Epithelial cell of prostate (primary cell): ENCODE measurements around the gene DENND4C.
"Not testable (repeated sequence)": the region's sequence is repeated elsewhere in the genome, so short reads cannot be mapped to it uniquely, and the experiment has no call there.

ENCODE experiments used
- DNase-seq: peaks from one replicate; pipeline ENCODE4 v3.0.0-alpha.2; 2011; ENCODE audit warnings: low read depth, low spot score
- H3K27ac ChIP-seq: fragments of 450-650 bp; 2 replicates; pipeline ENCODE4 v1.5.1; 2017; ENCODE audit warnings: mild to moderate bottlenecking

DENND4C gene

DNA sequence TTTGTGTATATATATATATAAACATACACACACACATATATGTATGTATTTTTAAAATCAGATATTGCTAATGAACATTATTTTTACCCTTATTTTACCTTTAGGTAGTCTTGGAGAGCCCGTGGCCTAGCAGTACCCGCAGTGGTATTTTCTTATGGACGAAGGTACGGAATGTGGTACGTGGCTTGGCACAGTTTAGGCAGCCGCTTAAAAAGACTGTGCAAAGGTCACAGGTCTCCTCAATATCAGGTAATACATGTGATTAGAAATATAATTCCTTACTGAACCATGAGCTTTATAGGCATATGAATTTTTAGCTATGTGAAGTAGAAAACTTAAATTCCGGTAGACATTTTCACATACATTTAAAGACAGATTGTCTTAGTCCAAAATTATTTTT, 105.7 kb downstream of the DENND4C start:
- H3K27ac ChIP-seq: no peak overlapping the region
- no peak for DNase-seq

DNA sequence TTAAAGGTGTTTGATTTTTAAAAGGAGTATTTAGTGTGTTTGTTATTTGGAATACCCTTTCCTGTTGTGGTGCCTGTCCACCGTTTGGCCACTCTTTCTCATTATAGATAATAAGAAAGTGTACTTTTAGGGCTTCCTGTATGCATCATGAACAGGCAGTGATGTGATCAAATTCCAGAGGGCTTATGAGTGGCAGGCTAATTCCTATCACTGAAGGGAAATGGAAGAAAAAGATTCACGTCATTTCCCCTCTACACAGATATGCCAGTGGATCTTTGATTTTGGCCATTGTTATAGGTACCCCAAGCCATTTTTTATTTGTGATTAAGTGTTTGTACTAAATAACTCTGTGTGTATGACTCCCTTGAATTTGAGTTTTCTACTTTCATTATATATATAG, 112.5 kb downstream of the DENND4C start:
- DNase-seq: no peak
- H3K27ac ChIP-seq: no peak overlapping the region

DNA sequence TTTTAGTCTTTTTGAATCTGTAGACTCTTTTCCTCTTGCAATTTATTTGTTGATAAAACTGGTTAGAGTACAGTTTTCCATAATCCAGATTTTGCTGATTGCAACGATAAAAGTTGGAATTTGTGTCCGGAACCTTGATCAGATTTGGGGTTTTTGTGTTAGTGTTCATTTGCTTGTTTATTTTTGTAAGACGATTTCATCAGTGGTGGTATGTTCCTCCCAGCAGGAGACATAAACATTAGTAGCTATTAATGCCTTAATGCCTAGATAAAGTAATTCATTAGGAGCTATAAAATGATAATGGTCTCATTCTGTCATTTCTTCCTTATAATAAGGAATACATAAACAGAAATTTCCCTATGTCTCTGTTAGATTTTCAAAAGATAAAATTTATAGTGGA, 128.2 kb downstream of the DENND4C start:
- DNase-seq: no peak
- H3K27ac ChIP-seq: no peak overlapping the region

DNA sequence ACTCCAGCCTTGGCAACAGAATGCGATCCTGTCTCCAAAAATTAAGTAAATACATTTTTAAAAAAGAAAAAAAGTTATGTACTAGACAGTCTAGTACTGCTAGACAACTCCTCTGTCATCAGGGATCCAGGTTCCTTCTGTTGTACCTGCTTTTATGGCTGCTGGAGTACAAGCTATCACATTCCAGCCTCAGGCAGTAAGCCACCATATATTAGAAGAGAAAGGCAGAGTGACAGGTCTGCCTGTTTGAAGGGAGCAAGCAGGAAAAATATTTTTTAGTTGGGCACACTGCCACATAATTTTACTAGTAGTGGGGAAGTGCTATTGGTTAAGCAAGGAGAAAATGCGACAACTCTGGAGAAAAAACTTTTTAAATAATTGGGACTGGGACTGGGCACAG, 138.6 kb downstream of the DENND4C start:
- H3K27ac ChIP-seq: no peak overlapping the region
- DNase-seq: no peak

GRCh38 chr9:19371942-19372341, 141.4 kb downstream of the DENND4C start:
- DNase-seq: no peak
- H3K27ac ChIP-seq: peak overlapping the region; percentile 5

GRCh38 chr9:19372567-19372966, 142.1 kb downstream of the DENND4C start:
- DNase-seq: no peak

DNA sequence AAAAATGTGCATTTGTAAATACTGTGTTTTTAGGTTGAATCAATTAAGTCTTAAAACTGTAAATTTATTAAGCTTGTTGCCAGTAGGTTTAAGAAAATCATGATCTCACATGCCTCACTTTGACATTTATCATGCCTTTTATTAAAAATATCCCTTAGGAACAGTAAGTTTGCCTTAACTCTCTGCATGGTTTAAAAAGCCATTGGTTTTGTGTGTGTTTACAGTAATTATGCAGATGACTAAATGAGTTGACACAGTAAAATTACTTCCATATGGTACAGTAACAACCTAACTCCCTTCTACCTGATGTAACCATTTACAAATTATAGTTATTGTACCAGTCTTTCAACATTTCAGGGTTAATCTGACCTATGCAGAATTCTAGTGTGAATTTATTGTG, 143.0 kb downstream of the DENND4C start:
- no peak for DNase-seq
- H3K27ac ChIP-seq: peak overlapping the region; percentile 33

More at GRCh38 chr9:19372567-19372966, 142.1 kb downstream of the DENND4C start:
- peak overlapping the region; percentile 5 for H3K27ac ChIP-seq

GRCh38 chr9:19375538-19375937, 145.0 kb downstream of the DENND4C start:
- no peak for DNase-seq
- peak overlapping the region; percentile 33 for H3K27ac ChIP-seq

DNA sequence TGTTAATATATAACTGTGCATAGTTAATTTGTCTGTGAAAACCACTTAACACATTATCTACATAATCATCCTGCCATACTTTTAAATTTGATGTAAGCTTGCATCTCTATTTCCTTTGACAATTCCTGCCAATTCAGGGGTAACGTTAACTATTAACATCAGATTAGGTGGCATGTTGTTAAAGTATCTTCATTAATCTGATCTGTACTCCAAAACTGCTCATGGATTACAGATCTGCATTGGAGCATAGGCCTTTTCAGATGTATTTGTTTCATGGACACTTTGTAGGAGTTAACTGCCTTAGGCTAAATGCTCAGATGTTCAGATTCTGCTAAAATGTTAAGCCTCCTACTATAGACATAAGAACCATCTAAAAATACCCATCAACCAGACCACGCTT, 146.4 kb downstream of the DENND4C start:
- no peak for DNase-seq
- H3K27ac ChIP-seq: peak overlapping the region; percentile 90

DNA sequence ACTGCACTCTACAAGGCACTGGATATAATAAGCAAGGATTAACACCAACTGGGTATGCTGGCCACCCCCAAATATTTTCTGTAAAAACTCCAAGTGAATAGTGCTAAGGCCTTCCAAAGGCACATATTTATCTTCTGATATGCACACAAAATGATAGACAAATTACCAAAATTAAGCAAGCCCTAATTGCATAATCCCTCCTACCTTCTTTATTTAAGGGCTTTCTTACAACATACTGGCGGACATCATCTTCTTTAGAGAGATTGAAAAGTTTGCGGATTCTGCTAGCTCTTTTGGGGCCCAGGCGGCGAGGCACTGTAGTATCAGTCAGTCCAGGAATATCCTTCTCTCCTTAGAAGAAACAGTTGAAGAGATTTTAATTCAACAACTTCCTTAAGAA, 147.7 kb downstream of the DENND4C start:
- peak overlapping the region; percentile 90 for H3K27ac ChIP-seq
- DNase-seq: no peak

GRCh38 chr9:19378647-19379046, 148.2 kb downstream of the DENND4C start:
- no peak for DNase-seq
- H3K27ac ChIP-seq: peak overlapping the region; percentile 90

DNA sequence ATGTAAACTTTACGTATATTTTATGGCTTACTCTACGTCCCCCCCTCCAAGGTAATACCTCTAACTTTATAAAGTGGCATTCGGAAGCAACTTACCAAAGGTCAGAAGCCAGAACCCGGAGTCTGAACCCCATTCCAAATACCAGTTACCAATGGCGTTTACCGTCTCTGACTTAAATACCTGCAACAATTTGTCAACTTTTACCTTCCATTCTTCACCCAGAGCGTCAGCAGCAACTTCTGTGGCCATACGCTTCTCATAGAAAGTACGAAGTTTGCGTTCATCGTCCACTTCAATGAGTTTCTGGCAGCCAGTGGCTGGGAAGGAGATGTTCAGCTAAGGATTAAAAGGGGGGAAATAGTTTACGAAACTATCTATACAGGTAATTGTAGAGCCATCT, 148.8 kb downstream of the DENND4C start:
- DNase-seq: no peak
- peak overlapping the region; percentile 90 for H3K27ac ChIP-seq

DNA sequence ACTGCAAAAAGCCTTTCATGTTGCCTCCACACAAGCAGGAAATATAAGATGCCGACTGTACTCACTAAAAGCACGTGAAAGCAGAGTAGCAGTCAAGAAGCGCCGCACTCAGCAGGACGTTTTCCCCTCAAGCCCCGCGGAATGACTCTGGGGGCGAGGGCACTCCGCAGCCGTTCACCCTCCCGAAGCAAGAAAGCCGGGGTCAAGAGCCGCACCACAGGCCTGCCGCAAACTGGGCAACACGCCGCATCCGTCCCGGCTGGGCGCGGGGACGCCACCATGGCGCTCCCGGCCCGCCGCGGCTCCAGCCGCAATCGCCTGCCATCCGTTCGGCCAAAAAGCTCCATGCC, 149.2 kb downstream of the DENND4C start:
- peak overlapping the region; percentile 90 for H3K27ac ChIP-seq

GRCh38 chr9:19380826-19381075, 150.3 kb downstream of the DENND4C start:
- no peak for DNase-seq
- H3K27ac ChIP-seq: peak overlapping the region; percentile 90

More for the DNA sequence above, 149.2 kb downstream of the DENND4C start:
- no peak for DNase-seq

DNA sequence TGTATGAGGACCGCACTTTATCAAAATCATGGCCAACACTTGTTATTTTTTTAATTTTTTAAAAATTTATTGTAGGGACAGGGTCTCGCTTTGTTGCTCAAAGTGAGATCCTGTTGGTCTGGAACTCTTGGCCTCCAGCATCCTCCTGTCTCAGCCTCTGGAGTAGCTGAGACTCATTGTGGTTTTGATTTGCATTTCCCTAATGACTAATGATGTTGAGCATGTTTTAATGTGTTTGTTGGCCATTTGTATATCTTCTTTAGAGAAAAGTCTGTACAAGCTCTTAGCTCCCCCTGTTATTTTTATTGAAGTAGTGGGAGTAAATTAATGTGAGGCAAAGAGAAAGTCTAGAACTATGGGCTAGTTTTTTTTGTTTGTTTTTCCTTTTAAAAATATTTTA, 151.2 kb downstream of the DENND4C start:
- DNase-seq: no peak
- H3K27ac ChIP-seq: no peak overlapping the region

DNA sequence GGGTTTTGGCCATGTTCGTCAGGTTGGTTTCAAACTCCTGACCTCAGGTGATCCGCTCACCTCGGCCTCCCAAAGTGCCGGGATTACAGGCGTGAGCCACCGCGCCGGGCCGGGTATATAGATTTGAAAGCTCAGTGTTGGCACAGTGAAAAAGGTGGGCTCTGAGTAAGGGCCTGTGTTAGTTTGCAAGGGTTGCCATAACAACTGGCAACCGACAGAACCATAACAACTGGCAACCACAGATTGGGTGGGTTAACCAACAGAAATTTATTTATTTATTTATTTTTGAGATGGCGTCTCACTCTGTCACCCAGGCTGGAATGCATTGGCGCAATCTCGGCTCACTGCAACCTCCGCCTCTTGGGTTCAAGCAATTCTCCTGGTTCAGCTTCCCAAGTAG, 154.7 kb downstream of the DENND4C start:
- DNase-seq, H3K27ac ChIP-seq: not testable (repeated sequence)

- DNase-seq: no peak
Measured at GRCh38 chr9:19385786-19386501, 155.5 kb downstream of the DENND4C start.

DNA sequence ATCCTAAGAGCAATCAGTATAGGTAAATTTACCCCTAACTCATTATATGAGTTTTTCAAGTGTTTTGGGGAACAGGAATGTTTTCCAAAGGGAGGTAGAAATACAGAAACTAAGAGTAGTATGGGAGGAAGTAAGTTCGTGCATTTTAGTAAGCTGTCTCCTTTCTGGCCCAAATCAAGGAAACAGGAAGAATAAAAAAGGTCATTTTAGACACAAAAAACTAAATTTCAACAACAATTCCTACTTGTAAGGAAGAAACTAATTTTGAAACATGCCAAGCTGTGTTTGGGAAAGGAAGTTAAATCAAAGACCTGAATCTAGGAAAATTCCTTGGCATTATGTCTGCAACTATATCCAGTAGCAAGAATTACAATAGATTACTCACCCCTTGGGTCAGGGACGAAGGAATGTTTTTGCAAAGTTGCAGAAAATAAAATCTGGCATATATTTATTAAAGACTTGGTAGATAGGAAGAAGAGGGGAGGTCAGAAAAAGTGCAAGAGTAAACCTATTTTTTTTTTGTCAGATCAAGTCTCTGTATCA, 156.1 kb downstream of the DENND4C start:
- DNase-seq: no peak
- H3K27ac ChIP-seq: no peak overlapping the region

More at GRCh38 chr9:19385786-19386501, 155.5 kb downstream of the DENND4C start:
- H3K27ac ChIP-seq: no peak overlapping the region

GRCh38 chr9:19387317-19387716, 156.8 kb downstream of the DENND4C start:
- no peak for DNase-seq
- H3K27ac ChIP-seq: no peak overlapping the region

GRCh38 chr9:19389539-19389938, 159.0 kb downstream of the DENND4C start:
- not testable (repeated sequence) for H3K27ac ChIP-seq, DNase-seq

DNA sequence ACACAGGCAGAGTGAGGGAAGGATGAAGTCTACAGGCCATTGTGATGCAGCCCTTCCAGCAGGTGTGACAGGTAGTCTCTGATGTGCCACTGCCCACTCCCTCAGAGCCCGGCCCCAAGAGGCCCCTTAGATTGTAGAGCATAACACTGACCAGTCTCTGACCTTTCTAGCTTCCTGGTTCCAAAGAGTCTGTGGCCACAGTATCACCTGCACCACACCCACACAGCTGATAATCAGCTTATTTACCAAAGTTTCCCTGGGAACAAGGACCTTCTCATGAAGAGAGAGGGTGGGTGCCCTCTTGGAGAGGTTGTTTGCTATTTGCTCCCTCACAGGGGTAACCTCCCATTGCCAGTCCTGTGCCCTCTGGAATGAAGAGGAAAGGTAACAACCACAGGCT, 167.4 kb downstream of the DENND4C start:
- H3K27ac ChIP-seq: no peak overlapping the region
- no peak for DNase-seq

GRCh38 chr9:19403231-19403630, 172.7 kb downstream of the DENND4C start:
- DNase-seq, H3K27ac ChIP-seq: not testable (repeated sequence)
